Nucleus accumbens (tissue), 56 donors: ENCODE measurements around the gene JPH2.
"Not testable (repeated sequence)": the region's sequence is repeated elsewhere in the genome, so short reads cannot be mapped to it uniquely, and the experiment has no call there.

Experiments
- DNase-seq, 56 donors: peaks; one replicate each; lab custom pipeline; 2025; lab: John Stamatoyannopoulos, UW

Gene JPH2

GRCh38 chr20:44212792-44213191 is 25.8 kb upstream of the JPH2 start:
- peak in 1 of 56 donors; percentile 2 for DNase-seq

GRCh38 chr20:44211177-44212039 is 24.4 kb upstream of the JPH2 start:
- DNase-seq = peak in 23 of 56 donors; percentile 5 to 75 (median 27)

GRCh38 chr20:44210406-44211176 is 23.6 kb upstream of the JPH2 start, which contains the start of gene OSER1:
TSS of gene OSER1 (minus strand) at chr20:44210771. CDS start at chr20:44206957, 3,814 bp downstream.
- DNase-seq = peak; percentile 69 to 98 (median 96)

GRCh38 chr20:44209686-44210405 is 22.9 kb upstream of the JPH2 start:
- peak in 11 of 56 donors; percentile 25 to 63 (median 50) for DNase-seq

- no peak for DNase-seq
Measured at GRCh38 chr20:44208770-44209169, 21.8 kb upstream of the JPH2 start.

GRCh38 chr20:44208165-44208564 is 21.2 kb upstream of the JPH2 start:
- DNase-seq = no peak

- DNase-seq = no peak
Measured at GRCh38 chr20:44207126-44207723, 20.2 kb upstream of the JPH2 start.

GRCh38 chr20:44206132-44206531 is 19.1 kb upstream of the JPH2 start:
- no peak for DNase-seq

- DNase-seq = no peak
Measured at GRCh38 chr20:44204832-44205215, 17.8 kb upstream of the JPH2 start.

- DNase-seq = no peak
Measured at GRCh38 chr20:44204156-44204831, 17.3 kb upstream of the JPH2 start.

GRCh38 chr20:44203161-44203560 is 16.2 kb upstream of the JPH2 start:
- DNase-seq = no peak

- no peak for DNase-seq
Measured at GRCh38 chr20:44200983-44201382, 14.0 kb upstream of the JPH2 start.

GRCh38 chr20:44200371-44200770 is 13.4 kb upstream of the JPH2 start:
- no peak for DNase-seq

- no peak for DNase-seq
Measured at GRCh38 chr20:44199877-44200276, 12.9 kb upstream of the JPH2 start.

GRCh38 chr20:44198872-44199271 is 11.9 kb upstream of the JPH2 start:
- DNase-seq = no peak

- DNase-seq = no peak
Measured at GRCh38 chr20:44196271-44196670, 9.3 kb upstream of the JPH2 start.

GRCh38 chr20:44195605-44196004 is 8.6 kb upstream of the JPH2 start:
- DNase-seq = no peak

- DNase-seq = no peak
Measured at GRCh38 chr20:44193801-44194200, 6.8 kb upstream of the JPH2 start.

- DNase-seq = not testable (repeated sequence)
Measured at GRCh38 chr20:44191640-44192039, 4.7 kb upstream of the JPH2 start.
